Mammary epithelial cell (primary cell): ENCODE data around the gene ADAM12.

ENCODE experiments used
- CTCF ChIP-seq, 2 donors: IDR thresholded peaks in 1 of 2; conservative IDR thresholded peaks in 1 of 2; 2 replicates each; pipeline ENCODE4 v1.5.1; 2011 to 2012; ENCODE audit warnings: inconsistent platforms in 2 of 2, low read length in 2 of 2, mild to moderate bottlenecking in 2 of 2, control low read depth in 1 of 2, low read depth in 1 of 2; ENCODE audit not compliant: insufficient read depth in 1 of 2; ENCODE audit errors: extremely low read depth in 1 of 2
- EZH2 ChIP-seq: IDR thresholded peaks from 2 replicates; pipeline ENCODE4 v1.6.1; 2012; ENCODE audit warnings: low read length, inconsistent platforms, borderline replicate concordance

- no peak for TF ChIP-seq CTCF (conservative IDR thresholded peaks at IDR 0.05 in 1 of 2, IDR thresholded peaks at IDR 0.05 in 1 of 2; ENCODE audit: extremely low read depth in 1 of 2, insufficient read depth in 1 of 2, low read depth in 1 of 2, low read length in 2 of 2)
- TF ChIP-seq EZH2: no peak
These were observed 21.5 kb upstream of the ADAM12 start for GRCh38 chr10:126409821-126410220.
